ENCODE results near the gene NR1H2. TPM values are rescaled to one million over a fixed set of nuclear protein-coding genes. Genes with fewer than 3 reads are reported as not detected.
A peak's percentile ranks its signal among the peaks of the same experiment; 100 is the strongest.
"Not testable (repeated sequence)": the region's sequence is repeated elsewhere in the genome, so short reads cannot be mapped to it uniquely, and the experiment has no call there.

NR1H2 gene
- total RNA-seq, 2 donors from 2014 or later: 58.3 to 81.3 TPM

- peaks cover 75% of the 10 kb centered on the region for H3K36me3 Mint-ChIP-seq (ENCODE audit: low read depth)
- no peak overlapping the region for H3K27ac Mint-ChIP-seq
- peaks cover 15% of the 10 kb centered on the region for H3K4me1 Mint-ChIP-seq
- ATAC-seq (replicated peaks): no peak
- H3K4me3 Mint-ChIP-seq: no peak overlapping the region
- no peaks in the 10 kb centered on the region for H3K9me3 Mint-ChIP-seq
- H3K27me3 Mint-ChIP-seq: no peaks in the 10 kb centered on the region
Observed at GRCh38 chr19:50379602-50380001, 3.3 kb downstream of the NR1H2 start.

GRCh38 chr19:50380137-50380536 is 3.9 kb downstream of the NR1H2 start:
- H3K27ac Mint-ChIP-seq: no peak overlapping the region
- no peaks in the 10 kb centered on the region for H3K27me3 Mint-ChIP-seq
- H3K4me1 Mint-ChIP-seq: peaks cover 19% of the 10 kb centered on the region
- no peaks in the 10 kb centered on the region for H3K9me3 Mint-ChIP-seq
- no peak overlapping the region for H3K4me3 Mint-ChIP-seq
- peaks cover 80% of the 10 kb centered on the region for H3K36me3 Mint-ChIP-seq (ENCODE audit: low read depth)
- no peak for ATAC-seq (replicated peaks)

GRCh38 chr19:50380751-50381151 is 4.5 kb downstream of the NR1H2 start:
- Mint-ChIP-seq H3K27me3 (no peaks in the 10 kb centered on the region), H3K9me3 (no peaks in the 10 kb centered on the region), H3K4me1 (peaks cover 22% of the 10 kb centered on the region), H3K36me3 (ENCODE audit: low read depth) (peaks cover 87% of the 10 kb centered on the region), H3K27ac (no peak overlapping the region), H3K4me3 (no peak overlapping the region)
- no peak for ATAC-seq (replicated peaks)

- H3K27ac Mint-ChIP-seq: no peak overlapping the region
- no peak for ATAC-seq (replicated peaks)
Observed at GRCh38 chr19:50381881-50382729, 5.8 kb downstream of the NR1H2 start.

GRCh38 chr19:50383001-50383851 is 7.0 kb downstream of the NR1H2 start:
- peak overlapping the region; percentile 96 for H3K4me3 Mint-ChIP-seq
- H3K27me3 Mint-ChIP-seq: no peaks in the 10 kb centered on the region
- no peak for ATAC-seq (replicated peaks)
- no peaks in the 10 kb centered on the region for H3K9me3 Mint-ChIP-seq
- H3K36me3 Mint-ChIP-seq (ENCODE audit: low read depth): peaks cover 88% of the 10 kb centered on the region
- H3K4me1 Mint-ChIP-seq: peaks cover 26% of the 10 kb centered on the region
- peak overlapping the region; percentile 88 for H3K27ac Mint-ChIP-seq

More at GRCh38 chr19:50381881-50382729, 5.8 kb downstream of the NR1H2 start:
- Mint-ChIP-seq H3K9me3 (no peaks in the 10 kb centered on the region), H3K36me3 (ENCODE audit: low read depth) (peaks cover 88% of the 10 kb centered on the region), H3K4me3 (no peak overlapping the region), H3K27me3 (no peaks in the 10 kb centered on the region), H3K4me1 (peaks cover 20% of the 10 kb centered on the region)

- ATAC-seq (replicated peaks): peak; percentile 93
- Mint-ChIP-seq H3K9me3 (no peaks in the 10 kb centered on the region), H3K4me1 (peaks cover 26% of the 10 kb centered on the region), H3K27me3 (no peaks in the 10 kb centered on the region), H3K27ac (peak within 1 kb of the TSS; percentile 88), H3K4me3 (peak within 1 kb of the TSS; percentile 96), H3K36me3 (ENCODE audit: low read depth) (peaks cover 88% of the 10 kb centered on the region)
Observed at GRCh38 chr19:50383852-50384684, 7.8 kb downstream of the NR1H2 start, which contains the start of gene POLD1. TSS of gene POLD1 (plus strand) at chr19:50384347. CDS start at chr19:50398852, 14,505 bp downstream.

- H3K9me3 Mint-ChIP-seq: no peaks in the 10 kb centered on the region
- H3K4me1 Mint-ChIP-seq: peaks cover 26% of the 10 kb centered on the region
- H3K4me3 Mint-ChIP-seq: peak overlapping the region; percentile 96
- peak overlapping the region; percentile 88 for H3K27ac Mint-ChIP-seq
- no peaks in the 10 kb centered on the region for H3K27me3 Mint-ChIP-seq
- ATAC-seq (replicated peaks): no peak
- H3K36me3 Mint-ChIP-seq (ENCODE audit: low read depth): peaks cover 84% of the 10 kb centered on the region
Observed at GRCh38 chr19:50384685-50385535, 8.7 kb downstream of the NR1H2 start.

- ATAC-seq (replicated peaks): no peak
- Mint-ChIP-seq H3K36me3 (ENCODE audit: low read depth) (peaks cover 88% of the 10 kb centered on the region), H3K27ac (peak overlapping the region; percentile 63), H3K4me3 (peak overlapping the region; percentile 30), H3K27me3 (no peaks in the 10 kb centered on the region), H3K9me3 (no peaks in the 10 kb centered on the region), H3K4me1 (peaks cover 26% of the 10 kb centered on the region)
Observed at GRCh38 chr19:50387176-50387867, 11.1 kb downstream of the NR1H2 start.

GRCh38 chr19:50387868-50388245 is 11.6 kb downstream of the NR1H2 start:
- Mint-ChIP-seq H3K36me3 (ENCODE audit: low read depth) (peaks cover 92% of the 10 kb centered on the region), H3K9me3 (no peaks in the 10 kb centered on the region), H3K27ac (peak overlapping the region; percentile 63), H3K27me3 (no peaks in the 10 kb centered on the region), H3K4me3 (peak overlapping the region; percentile 30), H3K4me1 (peaks cover 26% of the 10 kb centered on the region)
- no peak for ATAC-seq (replicated peaks)

GRCh38 chr19:50390295-50390694 is 14.0 kb downstream of the NR1H2 start:
- peaks cover 84% of the 10 kb centered on the region for H3K36me3 Mint-ChIP-seq (ENCODE audit: low read depth)
- H3K27ac Mint-ChIP-seq: not testable (repeated sequence)

GRCh38 chr19:50390952-50391351 is 14.7 kb downstream of the NR1H2 start:
- not testable (repeated sequence) for H3K4me1 Mint-ChIP-seq; H3K4me3 Mint-ChIP-seq; ATAC-seq (replicated peaks); H3K9me3 Mint-ChIP-seq; H3K27me3 Mint-ChIP-seq; H3K27ac Mint-ChIP-seq
- peaks cover 84% of the 10 kb centered on the region for H3K36me3 Mint-ChIP-seq (ENCODE audit: low read depth)

More at GRCh38 chr19:50390295-50390694, 14.0 kb downstream of the NR1H2 start:
- not testable (repeated sequence) for H3K4me3 Mint-ChIP-seq; H3K9me3 Mint-ChIP-seq; H3K4me1 Mint-ChIP-seq; ATAC-seq (replicated peaks); H3K27me3 Mint-ChIP-seq

GRCh38 chr19:50392759-50393158 is 16.5 kb downstream of the NR1H2 start:
- Mint-ChIP-seq H3K27me3 (no peaks in the 10 kb centered on the region), H3K9me3 (no peaks in the 10 kb centered on the region), H3K27ac (no peak overlapping the region), H3K36me3 (ENCODE audit: low read depth) (peaks cover 72% of the 10 kb centered on the region), H3K4me3 (no peak overlapping the region), H3K4me1 (peaks cover 4% of the 10 kb centered on the region)
- no peak for ATAC-seq (replicated peaks)

- Mint-ChIP-seq H3K36me3 (ENCODE audit: low read depth) (peaks cover 72% of the 10 kb centered on the region), H3K9me3 (no peaks in the 10 kb centered on the region), H3K4me1 (peaks cover 7% of the 10 kb centered on the region), H3K27me3 (no peaks in the 10 kb centered on the region), H3K4me3 (no peak overlapping the region), H3K27ac (no peak overlapping the region)
- ATAC-seq (replicated peaks): no peak
Observed at GRCh38 chr19:50393589-50393988, 17.3 kb downstream of the NR1H2 start.
